ENCODE results near the gene FMN1.

The FMN1 gene

DNA sequence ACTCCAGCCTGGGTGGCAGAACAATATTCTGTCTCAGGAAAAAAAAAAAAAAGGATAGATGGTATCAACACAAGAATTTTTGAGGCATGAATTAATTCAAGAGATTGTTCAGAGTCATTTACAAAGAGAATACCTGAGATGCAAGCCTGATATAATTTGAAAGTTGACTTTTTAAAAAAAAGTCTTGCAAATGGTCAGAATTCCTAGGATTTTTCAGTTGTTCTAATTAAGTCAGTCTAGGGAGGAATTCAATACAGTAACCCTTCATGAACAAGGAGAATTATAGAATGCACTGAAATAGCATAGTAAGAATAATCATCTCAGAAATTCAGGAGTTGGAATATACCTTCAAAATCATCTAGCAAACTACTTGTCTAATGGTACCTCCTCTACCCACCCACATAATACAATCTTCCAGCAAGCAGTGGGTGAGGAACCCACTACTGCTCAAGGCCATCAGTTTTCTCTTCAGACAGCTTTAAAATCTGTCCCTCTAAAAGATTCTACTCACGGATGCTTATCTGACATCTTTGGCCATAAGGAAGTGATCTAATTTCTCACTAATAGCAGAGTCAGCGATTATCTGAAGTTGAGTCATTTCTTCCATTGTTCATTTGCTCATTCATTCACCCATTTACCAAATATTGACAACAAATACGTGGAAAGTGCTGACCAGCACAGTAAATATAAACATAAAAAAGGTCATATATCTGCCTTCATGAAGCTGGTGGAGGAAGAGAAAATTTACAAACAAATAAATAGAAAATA, 317.1 kb downstream of the FMN1 start:
- no peak for DNase-seq

GRCh38 chr15:32873284-32874114, 321.0 kb downstream of the FMN1 start:
- DNase-seq, result no peak

GRCh38 chr15:32872621-32873283, 321.8 kb downstream of the FMN1 start:
- peak; percentile 81 to 91 for DNase-seq

GRCh38 chr15:32871883-32872282, 322.6 kb downstream of the FMN1 start:
- DNase-seq, result no peak

- DNase-seq, result peak in 1 of 2 donors; percentile 46
Observed at GRCh38 chr15:32870240-32871033, 324.1 kb downstream of the FMN1 start.

GRCh38 chr15:32869776-32870175, 324.7 kb downstream of the FMN1 start:
- DNase-seq, result peak; percentile 42 to 50

DNA sequence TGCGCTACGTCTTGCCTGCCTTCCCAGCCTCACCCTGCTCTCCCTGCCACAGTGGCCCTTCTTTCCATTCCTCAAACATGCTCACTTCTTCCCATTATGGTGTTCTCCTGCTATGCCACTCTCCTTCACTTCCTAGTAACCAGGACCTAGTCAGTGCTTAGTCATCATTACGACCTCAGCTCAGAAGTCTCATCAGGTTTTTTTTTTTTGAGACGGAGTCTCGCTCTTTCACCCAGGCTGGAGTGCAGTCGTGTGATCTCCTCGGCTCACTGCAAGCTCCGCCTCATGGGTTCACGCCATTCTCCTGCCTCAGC, 327.2 kb downstream of the FMN1 start:
- DNase-seq, result peak; percentile 81

GRCh38 chr15:32866454-32867312, 327.8 kb downstream of the FMN1 start:
- DNase-seq, result peak; percentile 94 to 95

- no peak for DNase-seq
Observed at GRCh38 chr15:32864841-32865240, 329.7 kb downstream of the FMN1 start.

- no peak for DNase-seq
Observed at GRCh38 chr15:32864051-32864450, 330.5 kb downstream of the FMN1 start.

DNA sequence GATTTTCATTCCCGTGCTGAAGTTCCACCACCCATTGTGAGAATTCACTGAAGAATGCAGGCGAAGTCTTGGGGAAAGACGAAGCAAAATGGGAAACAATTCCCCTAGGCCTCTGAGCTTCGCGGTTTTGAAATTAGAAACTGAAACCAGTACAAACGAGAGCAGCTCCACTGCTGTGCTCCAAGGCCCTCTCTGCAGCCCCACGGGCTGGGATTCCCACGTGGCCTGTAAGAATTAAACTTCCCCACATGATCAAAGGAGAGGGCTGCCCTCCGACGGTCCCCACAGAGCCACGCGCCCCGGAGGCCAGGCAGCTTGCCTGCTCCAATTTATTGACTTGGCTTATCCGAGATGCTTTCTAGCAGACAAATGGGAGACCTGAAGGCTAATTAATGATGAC, 332.8 kb downstream of the FMN1 start:
- DNase-seq, result peak; percentile 56 to 67

DNA sequence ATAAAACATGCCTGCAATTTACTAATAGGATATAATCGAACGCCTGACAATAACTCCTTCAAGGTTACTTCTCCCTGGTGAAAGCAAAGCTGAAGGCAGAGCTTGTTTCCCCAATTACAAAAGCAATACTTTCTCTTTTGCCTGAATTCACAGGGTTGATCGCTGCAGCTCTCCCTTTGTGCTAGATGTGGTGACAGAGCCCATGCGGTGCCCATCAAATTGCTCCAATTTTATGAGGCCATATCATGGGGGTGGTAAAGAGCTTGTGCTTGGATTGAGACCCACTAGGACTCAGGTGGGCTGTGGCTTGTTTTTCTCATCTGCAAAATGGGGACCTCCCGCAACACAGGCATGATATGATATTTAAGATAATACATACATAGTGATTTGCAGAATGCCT, 333.3 kb downstream of the FMN1 start:
- no peak for DNase-seq

DNA sequence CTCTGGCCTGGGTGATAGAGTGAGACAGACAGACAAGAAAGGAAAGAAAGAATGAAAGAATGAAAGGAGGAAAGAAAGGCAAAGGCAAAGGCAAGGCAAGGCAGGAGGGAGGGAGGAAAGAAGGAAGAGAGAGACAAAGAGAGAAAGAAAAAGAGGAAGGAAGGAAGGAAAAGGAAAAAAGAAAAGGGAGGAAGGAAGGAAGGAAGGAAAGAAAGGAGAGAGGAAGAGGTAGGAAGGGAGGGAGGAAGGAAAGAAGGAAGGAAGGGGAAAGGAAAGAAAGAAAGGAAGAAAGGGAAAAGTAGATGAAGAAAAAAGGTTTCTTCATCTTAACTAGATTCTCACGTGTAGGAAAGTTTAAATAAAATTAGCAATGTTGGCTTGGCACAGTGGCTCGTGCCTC, 334.5 kb downstream of the FMN1 start:
- no peak for DNase-seq

- DNase-seq, result no peak
Observed at GRCh38 chr15:32859251-32859650, 335.3 kb downstream of the FMN1 start.

GRCh38 chr15:32857732-32858131, 336.8 kb downstream of the FMN1 start:
- DNase-seq, result no peak

GRCh38 chr15:32856753-32857152, 337.8 kb downstream of the FMN1 start:
- DNase-seq, result no peak

GRCh38 chr15:32855942-32856341, 338.6 kb downstream of the FMN1 start:
- DNase-seq, result no peak

DNA sequence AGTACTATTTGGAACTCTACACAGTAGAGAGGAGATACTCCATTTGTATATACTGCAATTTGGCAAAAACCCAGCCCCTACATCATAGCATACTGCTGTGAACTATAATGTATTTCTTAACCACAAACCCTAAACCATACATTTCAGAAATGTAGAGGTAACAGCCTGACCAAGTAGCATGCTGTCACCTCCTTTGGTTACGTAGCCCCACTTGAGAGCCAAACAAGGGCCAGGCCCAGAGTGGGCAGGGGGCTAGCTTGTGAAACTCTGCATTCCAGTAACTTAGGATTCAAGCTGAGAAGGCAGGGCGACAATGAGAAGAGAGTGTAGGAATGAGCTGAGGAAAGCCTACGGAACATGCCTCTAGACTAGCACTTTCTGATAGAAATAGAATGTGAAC, 340.9 kb downstream of the FMN1 start:
- DNase-seq, result no peak

- DNase-seq, result peak in 1 of 2 donors; percentile 25
Observed at GRCh38 chr15:32852771-32853170, 341.7 kb downstream of the FMN1 start.

DNA sequence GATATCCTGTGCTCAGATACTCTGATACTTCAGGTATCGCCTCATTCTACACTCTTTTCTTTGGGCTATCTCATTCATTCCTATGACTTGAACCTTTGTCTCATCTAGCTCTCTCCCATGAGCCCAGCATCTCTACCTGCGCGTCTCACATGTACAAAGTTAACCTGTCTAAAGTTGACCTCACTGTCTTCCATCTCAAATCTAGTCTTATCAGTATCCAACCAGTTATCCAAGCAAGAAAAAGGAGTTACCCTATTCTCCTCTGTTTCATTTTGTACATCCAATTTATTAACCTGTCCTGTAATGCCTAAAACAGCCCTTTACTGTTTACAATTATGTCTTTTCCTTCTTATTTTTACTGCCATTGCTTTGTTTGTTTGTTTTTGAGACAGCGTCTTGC, 342.5 kb downstream of the FMN1 start:
- DNase-seq, result no peak

DNA sequence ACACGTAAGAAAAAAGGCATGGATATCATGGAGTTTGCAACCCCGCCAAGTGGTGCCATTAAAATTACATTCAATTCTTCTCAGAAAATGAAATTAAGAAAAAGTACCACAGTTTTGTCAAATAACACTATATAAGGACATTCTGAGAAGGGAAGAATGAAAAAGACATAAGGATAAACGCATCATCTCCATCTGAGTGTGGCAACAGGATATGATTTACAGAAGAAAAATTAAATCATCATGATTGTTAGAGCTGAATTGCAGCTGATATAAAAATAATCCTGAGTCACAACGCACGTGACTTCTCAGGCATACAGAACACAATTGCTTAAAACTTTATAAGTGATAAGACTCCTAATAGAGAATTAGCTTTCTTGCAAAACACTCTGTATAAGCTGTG, 342.9 kb downstream of the FMN1 start:
- DNase-seq, result peak; percentile 36 to 41

Measured in inflammatory macrophage (primary cell).